Panc1 (cell line): Measurements from ENCODE around the gene SHC1. TPM values are rescaled to one million over a fixed set of nuclear protein-coding genes. Genes with fewer than 3 reads are reported as not detected.
A peak's percentile ranks its signal among the peaks of the same experiment; 100 is the strongest.

ENCODE experiments used
- ATAC-seq: fragments of 200-7000 bp; cut with Tn5 transposase; 2 replicates; pipeline ENCODE4 v1.9.1; 2020; ENCODE audit warnings: mild to moderate bottlenecking, moderate library complexity
- BruUV-seq: library from RNA; stranded (reverse); fragments of 400-500 nt; replicated peaks from 2 replicates; lab custom pipeline; 2021; lab: Mats Ljungman, UMichigan
- CTCF ChIA-PET: fragments of 300-600 bp; sonication (Branson Sonifier 250); formaldehyde crosslinking; loops from one replicate; lab custom pipeline; 2022; ENCODE audit warnings: antibody characterized with exemption; lab: Charles Lee
- POLR2A ChIA-PET: fragments of 300-600 bp; sonication (Branson Sonifier 250); formaldehyde crosslinking; loops from one replicate; lab custom pipeline; 2022; ENCODE audit warnings: antibody characterized with exemption; lab: Charles Lee
- DNase-seq: peaks from one replicate; pipeline ENCODE4 v3.0.0-alpha.2; 2010; ENCODE audit warnings: low read depth, low spot score
- H3K27ac ChIP-seq: 2 replicates; pipeline ENCODE4 v1.5.1; 2011; ENCODE audit warnings: mild to moderate bottlenecking, low read length, inconsistent platforms
- H3K27me3 ChIP-seq: fragments of 200-500 bp; sonication (Bioruptor generic); 2 replicates; pipeline ENCODE4 v1.6.0; 2014; ENCODE audit warnings: low read length, inconsistent platforms; ENCODE audit not compliant: control insufficient read depth, insufficient read depth
- H3K36me3 ChIP-seq: fragments of 200-500 bp; sonication (Bioruptor generic); 2 replicates; pipeline ENCODE4 v1.5.1; 2014; ENCODE audit warnings: inconsistent platforms, mild to moderate bottlenecking, low read length, moderate library complexity; ENCODE audit not compliant: control insufficient read depth, insufficient read depth
- H3K4me1 ChIP-seq: 2 replicates; pipeline ENCODE4 v1.5.1; 2011; ENCODE audit warnings: inconsistent platforms, mild to moderate bottlenecking, low read length, moderate library complexity; ENCODE audit not compliant: control insufficient read depth, insufficient read depth
- H3K4me3 ChIP-seq, 2 experiments: 2 replicates each; pipeline ENCODE4 v1.5.1; 2011 to 2012; ENCODE audit warnings: low read depth in 2 of 2, low read length in 2 of 2, mild to moderate bottlenecking in 2 of 2, inconsistent platforms in 1 of 2, moderate library complexity in 1 of 2
- H3K9me3 ChIP-seq: fragments of 200-500 bp; sonication (Bioruptor generic); 2 replicates; pipeline ENCODE4 v1.5.1; 2014; ENCODE audit warnings: low read depth, mild to moderate bottlenecking, inconsistent platforms, low read length, moderate library complexity; ENCODE audit not compliant: control insufficient read depth, insufficient read depth
- CTCF ChIP-seq: fragments of 450-650 bp; IDR thresholded peaks from 2 replicates; pipeline ENCODE4 v1.5.1; 2017; ENCODE audit warnings: mild to moderate bottlenecking
- POLR2AphosphoS5 ChIP-seq: IDR thresholded peaks from 2 replicates; pipeline ENCODE4 v1.6.1; 2012; ENCODE audit warnings: mild to moderate bottlenecking, low read depth, low read length, moderate library complexity
- SIN3A ChIP-seq: IDR thresholded peaks from 2 replicates; pipeline ENCODE4 v1.6.1; 2012; ENCODE audit warnings: low read depth, mild to moderate bottlenecking, low read length, moderate library complexity, borderline replicate concordance; ENCODE audit not compliant: insufficient read depth
- TCF7L2 ChIP-seq: IDR thresholded peaks from 2 replicates; pipeline ENCODE4 v1.6.1; 2011; ENCODE audit warnings: mild to moderate bottlenecking, low read depth, low read length, inconsistent platforms
- in situ Hi-C: cut with HindIII; loops from 2 replicates; pipeline ENCODE4 v1.10.0; 2016; ENCODE audit warnings: low sequenced_read_pairs, low pct_unique_long_range_greater_than_20kb
- intact Hi-C: fragments of 100-400 bp; cut with micrococcal nuclease; formaldehyde crosslinking; loops from one replicate; pipeline ENCODE4 v1.10.0; 2022; ENCODE audit not compliant: unreplicated experiment
- total RNA-seq: library from RNA; stranded (reverse); gene quantifications from one replicate; pipeline ENCODE4 v1.2.1, GENCODE V29; 2021; ENCODE audit not compliant: unreplicated experiment
- TF ChIP-seq, protein P1 (sequence below), 2 experiments: IDR thresholded peaks; 2 replicates each; pipeline ENCODE4 v1.6.1; 2011 to 2012; ENCODE audit warnings: low read depth in 2 of 2, control low read depth in 1 of 2, low read length in 1 of 2, mild to moderate bottlenecking in 1 of 2, moderate library complexity in 1 of 2; ENCODE audit not compliant: insufficient read depth in 1 of 2

Gene SHC1
- total RNA-seq, 1 experiment from 2014 or later = 373 TPM

DNA sequence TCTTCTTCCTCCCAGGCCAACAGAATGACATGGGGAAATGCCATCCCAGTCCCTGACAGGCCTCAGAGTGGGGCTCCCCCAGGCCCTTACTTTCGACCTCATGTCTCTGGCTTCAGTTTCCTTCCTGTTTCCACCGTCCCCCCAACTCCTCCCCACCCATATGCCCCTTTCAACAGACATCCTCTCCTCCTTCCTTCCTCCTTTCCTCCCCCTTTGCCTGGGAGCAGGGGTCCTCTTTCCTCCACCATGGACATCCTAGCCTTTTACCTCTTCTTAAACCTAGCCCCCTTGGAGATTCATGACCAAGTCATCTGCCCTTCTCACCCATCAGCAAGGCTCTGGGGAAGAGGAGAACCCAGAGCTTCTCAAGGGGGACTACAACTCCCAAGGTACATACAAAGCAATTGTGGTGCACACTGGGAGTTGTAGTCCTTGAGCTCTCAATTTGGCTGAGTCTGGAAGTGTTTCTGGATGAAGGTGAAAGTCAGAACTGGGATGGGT lies 36.1 kb upstream of the SHC1 start:
- Histone ChIP-seq H3K36me3 (peaks cover 5% of the 10 kb centered on the region; the same call in 1 of the 2 replicates), H3K4me1 (peaks cover 42% of the 10 kb centered on the region), H3K4me3 (no peak overlapping the region), H3K27ac (peak overlapping the region; percentile 87), H3K27me3 (no peaks in the 10 kb centered on the region), H3K9me3 (no peaks in the 10 kb centered on the region)
- ChIA-PET POLR2A (interaction anchor here (0.7 kb wide), 1 partner anchor 16 kb away, joined by 3 read pairs; no protein-coding TSS in a partner anchor), CTCF (interaction anchor here (0.6 kb wide), 1 partner anchor 32 kb away, joined by 3 read pairs; no protein-coding TSS in a partner anchor)
- BruUV-seq = no TSS peak
- no peak for ATAC-seq
- in situ Hi-C loops (no loop called here), intact Hi-C loops (no loop called here)
- no peak for DNase-seq
- TF ChIP-seq, protein P1, sequence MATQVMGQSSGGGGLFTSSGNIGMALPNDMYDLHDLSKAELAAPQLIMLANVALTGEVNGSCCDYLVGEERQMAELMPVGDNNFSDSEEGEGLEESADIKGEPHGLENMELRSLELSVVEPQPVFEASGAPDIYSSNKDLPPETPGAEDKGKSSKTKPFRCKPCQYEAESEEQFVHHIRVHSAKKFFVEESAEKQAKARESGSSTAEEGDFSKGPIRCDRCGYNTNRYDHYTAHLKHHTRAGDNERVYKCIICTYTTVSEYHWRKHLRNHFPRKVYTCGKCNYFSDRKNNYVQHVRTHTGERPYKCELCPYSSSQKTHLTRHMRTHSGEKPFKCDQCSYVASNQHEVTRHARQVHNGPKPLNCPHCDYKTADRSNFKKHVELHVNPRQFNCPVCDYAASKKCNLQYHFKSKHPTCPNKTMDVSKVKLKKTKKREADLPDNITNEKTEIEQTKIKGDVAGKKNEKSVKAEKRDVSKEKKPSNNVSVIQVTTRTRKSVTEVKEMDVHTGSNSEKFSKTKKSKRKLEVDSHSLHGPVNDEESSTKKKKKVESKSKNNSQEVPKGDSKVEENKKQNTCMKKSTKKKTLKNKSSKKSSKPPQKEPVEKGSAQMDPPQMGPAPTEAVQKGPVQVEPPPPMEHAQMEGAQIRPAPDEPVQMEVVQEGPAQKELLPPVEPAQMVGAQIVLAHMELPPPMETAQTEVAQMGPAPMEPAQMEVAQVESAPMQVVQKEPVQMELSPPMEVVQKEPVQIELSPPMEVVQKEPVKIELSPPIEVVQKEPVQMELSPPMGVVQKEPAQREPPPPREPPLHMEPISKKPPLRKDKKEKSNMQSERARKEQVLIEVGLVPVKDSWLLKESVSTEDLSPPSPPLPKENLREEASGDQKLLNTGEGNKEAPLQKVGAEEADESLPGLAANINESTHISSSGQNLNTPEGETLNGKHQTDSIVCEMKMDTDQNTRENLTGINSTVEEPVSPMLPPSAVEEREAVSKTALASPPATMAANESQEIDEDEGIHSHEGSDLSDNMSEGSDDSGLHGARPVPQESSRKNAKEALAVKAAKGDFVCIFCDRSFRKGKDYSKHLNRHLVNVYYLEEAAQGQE (IDR thresholded peaks at IDR 0.05; ENCODE audit: insufficient read depth in 1 of 2, low read depth in 2 of 2, low read length in 1 of 2) = no peak
- TF ChIP-seq SIN3A = no peak

GRCh38 chr1:155005076-155006011 lies 34.8 kb upstream of the SHC1 start:
- peak overlapping the region; percentile 80 to 98; a peak in 3 of 4 replicates for H3K4me3 ChIP-seq
- no peaks in the 10 kb centered on the region for H3K27me3 ChIP-seq
- peaks cover 40% of the 10 kb centered on the region for H3K4me1 ChIP-seq
- H3K36me3 ChIP-seq = peaks cover 5% of the 10 kb centered on the region; the same call in 1 of the 2 replicates
- CTCF ChIA-PET = no interaction called here
- ATAC-seq (peak; percentile 1; the same call in 1 of the 2 replicates), DNase-seq (no peak)
- no peaks in the 10 kb centered on the region for H3K9me3 ChIP-seq
- in situ Hi-C loops (no loop called here), intact Hi-C loops (no loop called here)
- no peak for TF ChIP-seq TCF7L2
- TF ChIP-seq POLR2AphosphoS5 = peak; percentile 26; the same call in 1 of the 2 replicates
- TF ChIP-seq CTCF = no peak
- peak overlapping the region; percentile 99 for H3K27ac ChIP-seq
- BruUV-seq = TSS peak; percentile 59
- POLR2A ChIA-PET = no interaction called here
